Psoas muscle (tissue), 8 donors: ENCODE results near the gene PEX10. TPM values are rescaled to one million over a fixed set of nuclear protein-coding genes. Genes with fewer than 3 reads are reported as not detected.

Source experiments
- ATAC-seq, 4 donors: fragments of 200-7000 bp; cut with Tn5 transposase; one replicate each; pipeline ENCODE4 v1.9.1; 2020; ENCODE audit warnings: moderate library complexity in 3 of 4, mild to moderate bottlenecking in 2 of 4
- DNase-seq, 2 donors: peaks; one replicate each; pipeline ENCODE4 v3.0.0-alpha.2; 2020
- H3K27ac ChIP-seq: fragments of 200-600 bp; one replicate; pipeline ENCODE4 v1.8.0; 2022
- H3K27me3 ChIP-seq, 3 donors: fragments of 200-600 bp in 1 of 3; one replicate each; pipeline versions ENCODE4 v1.6.1 to v1.8.0; 2013 to 2022; ENCODE audit warnings: low read length in 2 of 3, mild to moderate bottlenecking in 2 of 3, moderate library complexity in 1 of 3; ENCODE audit not compliant: insufficient read depth in 3 of 3
- H3K36me3 ChIP-seq, 2 donors: fragments of 200-600 bp in 1 of 2; one replicate each; pipeline versions ENCODE4 v1.6.1 to v1.8.0; 2013 to 2022; ENCODE audit warnings: low read depth in 1 of 2, mild to moderate bottlenecking in 1 of 2, moderate library complexity in 1 of 2; ENCODE audit not compliant: insufficient read depth in 1 of 2
- H3K4me1 ChIP-seq: fragments of 200-600 bp; one replicate; pipeline ENCODE4 v1.8.0; 2022
- H3K4me3 ChIP-seq: fragments of 200-600 bp; one replicate; pipeline ENCODE4 v1.8.0; 2022; ENCODE audit warnings: mild to moderate bottlenecking
- H3K9me3 ChIP-seq: fragments of 200-600 bp; one replicate; pipeline ENCODE4 v1.8.0; 2022
- CTCF ChIP-seq: fragments of 200-600 bp; IDR thresholded peaks from one replicate; pipeline ENCODE4 v1.8.0; 2022; ENCODE audit warnings: antibody characterized with exemption
- WGBS, 3 donors: extraction: QIAGEN DNeasy Blood & Tissue Kit; methylation state at CpG; one replicate each; pipeline versions ENCODE4 v1.1.6 to v1.1.7; 2013; 5-methylcytosine and 5-hydroxymethylcytosine counted together
- intact Hi-C, 2 donors: fragments of 100-400 bp; cut with DNase I; formaldehyde crosslinking; loops; one replicate each; pipeline versions ENCODE4 v1.11.0 to v1.14.2; 2022
- polyA plus RNA-seq, 3 donors: library from polyadenylated mRNA; stranded (reverse); fragments of 200-250 nt; gene quantifications; one replicate each; pipeline ENCODE4 v1.2.3, GENCODE V29; 2013
- total RNA-seq, 4 donors: library from RNA; stranded (reverse); fragmentation: NEBNext Ultra II Directional in 2 of 4; extraction: Animal tissue kit (Norgen Biotek cat#: 25700) in 2 of 4; gene quantifications; one replicate each; pipeline versions ENCODE4 v1.2.1 to v1.2.4, GENCODE V29; 2021 to 2023
- donor health status: healthy with polysubstance abuse.
- donor health status: DM: no; HTN: no; CAD: no; lungs with moderate emphysema.
- donor health status: Bipolar disorder and iron deficiency.
- donor health status: healthy.
- donor health status: DM: yes; HTN: yes; CAD: no.
- donor health status: DM: no; HTN: no; CAD: no.
- donor health status: DM: no; HTN: no; CAD: no.
- donor health status: DM: yes; HTN: yes; CAD: no.

PEX10 gene
- total and polyA plus RNA-seq, 7 donors, result 12.6 to 19.7 (median 16.2) TPM

GRCh38 chr1:2375923-2376260 is 36.5 kb downstream of the PEX10 start:
- intact Hi-C loops, result loop anchor here in 1 of 2 donors (5.0 kb wide), 1 partner anchor 49 kb away; no protein-coding TSS in a partner anchor
- ATAC-seq (no peak), DNase-seq (no peak)
- Histone ChIP-seq H3K4me3 (no peak overlapping the region), H3K36me3 (no peaks in the 10 kb centered on the region), H3K9me3 (no peaks in the 10 kb centered on the region), H3K4me1 (no peaks in the 10 kb centered on the region), H3K27me3 (no peaks in the 10 kb centered on the region), H3K27ac (no peak overlapping the region)
- TF ChIP-seq CTCF, result no peak
- WGBS, 3 donors, result 65 to 79% (median 71%) methylated on average over 7 of the region's 7 CpGs

- Histone ChIP-seq H3K27ac (no peak overlapping the region), H3K4me3 (no peak overlapping the region), H3K9me3 (no peaks in the 10 kb centered on the region), H3K27me3 (no peaks in the 10 kb centered on the region), H3K36me3 (no peaks in the 10 kb centered on the region), H3K4me1 (no peaks in the 10 kb centered on the region)
- intact Hi-C loops, result loop anchor here in 1 of 2 donors (5.0 kb wide), 1 partner anchor 48 kb away; no protein-coding TSS in a partner anchor
- WGBS, 3 donors, result 52 to 62% (median 55%) methylated on average over 17 to 23 of the region's 23 CpGs
- ATAC-seq (no peak), DNase-seq (peak in 1 of 2 donors; percentile 28)
- no peak for TF ChIP-seq CTCF
Observed at GRCh38 chr1:2375246-2375922, 37.0 kb downstream of the PEX10 start.

- no peak for TF ChIP-seq CTCF
- ATAC-seq (no peak), DNase-seq (peak in 1 of 2 donors; percentile 26)
- H3K36me3 ChIP-seq, result no peaks in the 10 kb centered on the region
- H3K27me3 ChIP-seq, result no peaks in the 10 kb centered on the region
- H3K4me1 ChIP-seq, result no peaks in the 10 kb centered on the region
- WGBS, 3 donors, result 84 to 87% (median 86%) methylated on average over 17 of the region's 17 CpGs
- H3K4me3 ChIP-seq, result no peak overlapping the region
- intact Hi-C loops, result loop anchor here in 1 of 2 donors (5.0 kb wide), 1 partner anchor 47 kb away; no protein-coding TSS in a partner anchor
- no peak overlapping the region for H3K27ac ChIP-seq
- no peaks in the 10 kb centered on the region for H3K9me3 ChIP-seq
Observed at GRCh38 chr1:2374252-2375155, 37.9 kb downstream of the PEX10 start.

- intact Hi-C loops, result no loop called here
- Histone ChIP-seq H3K4me3 (no peak overlapping the region), H3K9me3 (no peaks in the 10 kb centered on the region), H3K27ac (no peak overlapping the region), H3K27me3 (no peaks in the 10 kb centered on the region), H3K36me3 (no peaks in the 10 kb centered on the region), H3K4me1 (no peaks in the 10 kb centered on the region)
- DNase-seq, result peak in 1 of 2 donors; percentile 28
- no peak for ATAC-seq
- 91% methylated on average over 20 of the region's 20 CpGs for WGBS, 3 donors
- no peak for TF ChIP-seq CTCF
Observed at GRCh38 chr1:2373551-2374251, 38.7 kb downstream of the PEX10 start.
